ENCODE measurements around the gene MBTPS2. TPM values are rescaled to one million over a fixed set of nuclear protein-coding genes. Genes with fewer than 3 reads are reported as not detected.
"Not testable (repeated sequence)": the region's sequence is repeated elsewhere in the genome, so short reads cannot be mapped to it uniquely, and the experiment has no call there.

The MBTPS2 gene
- total RNA-seq, 2 donors from 2014 or later, result 14.0 to 14.4 TPM

DNA sequence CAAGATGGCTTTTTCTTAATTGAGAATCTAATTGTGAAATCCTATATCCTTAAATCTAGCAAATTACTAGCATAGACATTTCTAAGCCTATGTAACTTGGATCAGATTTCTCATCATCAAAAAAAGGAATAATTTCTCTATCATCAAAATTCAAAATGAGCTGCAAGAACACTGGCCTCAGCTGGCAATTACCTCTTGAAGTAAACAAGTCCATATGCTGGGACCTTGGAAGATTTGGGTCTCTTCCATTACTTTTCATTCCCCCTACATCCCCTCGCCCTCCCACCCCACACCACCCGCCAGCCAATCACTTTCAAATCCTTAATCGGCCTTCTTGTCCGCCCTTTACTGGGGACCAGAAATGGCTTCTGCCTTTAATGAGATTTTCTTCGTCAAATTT is 23.3 kb upstream of the MBTPS2 start:
- 96% methylated on average over 5 of the region's 5 CpGs for WGBS

GRCh38 chrX:21820170-21820569 is 19.2 kb upstream of the MBTPS2 start:
- intact Hi-C loops (cut with DNase I); DNase-seq (ENCODE audit: low spot score): not testable (repeated sequence)
- WGBS, result 100% methylated on average over 1 of the region's 1 CpG

More for the DNA sequence above, 23.3 kb upstream of the MBTPS2 start:
- Histone ChIP-seq H3K27ac (no peak overlapping the region), H3K27me3 (replicated peaks; ENCODE audit: insufficient read depth) (no peaks in the 10 kb centered on the region), H3K4me1 (replicated peaks) (no peaks in the 10 kb centered on the region), H3K9me3 (no peaks in the 10 kb centered on the region), H3K4me3 (no peak overlapping the region), H3K36me3 (no peaks in the 10 kb centered on the region)
- TF ChIP-seq, protein P1, sequence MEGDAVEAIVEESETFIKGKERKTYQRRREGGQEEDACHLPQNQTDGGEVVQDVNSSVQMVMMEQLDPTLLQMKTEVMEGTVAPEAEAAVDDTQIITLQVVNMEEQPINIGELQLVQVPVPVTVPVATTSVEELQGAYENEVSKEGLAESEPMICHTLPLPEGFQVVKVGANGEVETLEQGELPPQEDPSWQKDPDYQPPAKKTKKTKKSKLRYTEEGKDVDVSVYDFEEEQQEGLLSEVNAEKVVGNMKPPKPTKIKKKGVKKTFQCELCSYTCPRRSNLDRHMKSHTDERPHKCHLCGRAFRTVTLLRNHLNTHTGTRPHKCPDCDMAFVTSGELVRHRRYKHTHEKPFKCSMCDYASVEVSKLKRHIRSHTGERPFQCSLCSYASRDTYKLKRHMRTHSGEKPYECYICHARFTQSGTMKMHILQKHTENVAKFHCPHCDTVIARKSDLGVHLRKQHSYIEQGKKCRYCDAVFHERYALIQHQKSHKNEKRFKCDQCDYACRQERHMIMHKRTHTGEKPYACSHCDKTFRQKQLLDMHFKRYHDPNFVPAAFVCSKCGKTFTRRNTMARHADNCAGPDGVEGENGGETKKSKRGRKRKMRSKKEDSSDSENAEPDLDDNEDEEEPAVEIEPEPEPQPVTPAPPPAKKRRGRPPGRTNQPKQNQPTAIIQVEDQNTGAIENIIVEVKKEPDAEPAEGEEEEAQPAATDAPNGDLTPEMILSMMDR (IDR thresholded peaks at IDR 0.05), result no peak
- TF ChIP-seq POLR2AphosphoS5 (IDR thresholded peaks at IDR 0.05) (no peak), POLR2A (IDR thresholded peaks at IDR 0.05) (no peak)
- intact Hi-C loops (cut with DNase I), result no loop called here
- DNase-seq (ENCODE audit: low spot score), result no peak

DNA sequence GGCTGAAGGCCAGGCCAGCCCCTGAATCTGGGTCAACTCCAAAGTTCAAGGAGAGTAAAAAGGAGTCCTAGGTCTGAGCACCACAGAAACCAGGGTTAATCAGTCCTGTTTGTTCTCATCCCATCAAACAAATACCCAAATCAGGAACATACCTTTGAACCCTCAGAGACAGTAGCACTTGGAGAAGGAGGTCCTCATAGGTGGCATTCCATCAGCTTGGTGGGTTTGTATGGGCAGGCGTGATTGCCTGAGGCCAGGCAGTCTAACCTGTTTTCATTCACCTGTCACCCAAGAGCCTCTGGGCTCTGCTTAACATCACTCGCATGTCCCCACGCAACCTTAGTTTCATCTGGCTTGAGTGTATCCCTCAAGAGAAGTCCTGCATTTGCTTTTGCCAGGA is 17.5 kb upstream of the MBTPS2 start:
- TF ChIP-seq POLR2A (IDR thresholded peaks at IDR 0.05), result no peak
- TF ChIP-seq, protein P1 (IDR thresholded peaks at IDR 0.05), result no peak
- no peak for TF ChIP-seq POLR2AphosphoS5 (IDR thresholded peaks at IDR 0.05)
- intact Hi-C loops (cut with DNase I), result no loop called here
- WGBS, result 86% methylated on average over 3 of the region's 3 CpGs
- Histone ChIP-seq H3K4me3 (no peak overlapping the region), H3K27ac (no peak overlapping the region), H3K9me3 (no peaks in the 10 kb centered on the region), H3K36me3 (no peaks in the 10 kb centered on the region), H3K4me1 (replicated peaks) (no peaks in the 10 kb centered on the region), H3K27me3 (replicated peaks; ENCODE audit: insufficient read depth) (no peaks in the 10 kb centered on the region)
- DNase-seq (ENCODE audit: low spot score), result no peak

More at GRCh38 chrX:21820170-21820569, 19.2 kb upstream of the MBTPS2 start:
- not testable (repeated sequence) for H3K9me3 ChIP-seq; H3K4me3 ChIP-seq; H3K27me3 ChIP-seq (replicated peaks; ENCODE audit: insufficient read depth); H3K36me3 ChIP-seq; H3K27ac ChIP-seq; H3K4me1 ChIP-seq (replicated peaks)

GRCh38 chrX:21831496-21831895 is 7.9 kb upstream of the MBTPS2 start:
- H3K4me1 ChIP-seq (replicated peaks), result no peaks in the 10 kb centered on the region
- H3K27ac ChIP-seq, result no peak overlapping the region
- no peak overlapping the region for H3K4me3 ChIP-seq
- no peak for DNase-seq (ENCODE audit: low spot score)
- TF ChIP-seq POLR2A (IDR thresholded peaks at IDR 0.05) (no peak), POLR2AphosphoS5 (IDR thresholded peaks at IDR 0.05) (no peak)
- TF ChIP-seq, protein P1 (IDR thresholded peaks at IDR 0.05), result no peak
- no peaks in the 10 kb centered on the region for H3K9me3 ChIP-seq
- 86% methylated on average over 2 of the region's 2 CpGs for WGBS
- no peaks in the 10 kb centered on the region for H3K27me3 ChIP-seq (replicated peaks; ENCODE audit: insufficient read depth)
- intact Hi-C loops (cut with DNase I), result loop anchor here (10.0 kb wide), 1 partner anchor 1307 kb away; no protein-coding TSS in a partner anchor
- H3K36me3 ChIP-seq, result no peaks in the 10 kb centered on the region

DNA sequence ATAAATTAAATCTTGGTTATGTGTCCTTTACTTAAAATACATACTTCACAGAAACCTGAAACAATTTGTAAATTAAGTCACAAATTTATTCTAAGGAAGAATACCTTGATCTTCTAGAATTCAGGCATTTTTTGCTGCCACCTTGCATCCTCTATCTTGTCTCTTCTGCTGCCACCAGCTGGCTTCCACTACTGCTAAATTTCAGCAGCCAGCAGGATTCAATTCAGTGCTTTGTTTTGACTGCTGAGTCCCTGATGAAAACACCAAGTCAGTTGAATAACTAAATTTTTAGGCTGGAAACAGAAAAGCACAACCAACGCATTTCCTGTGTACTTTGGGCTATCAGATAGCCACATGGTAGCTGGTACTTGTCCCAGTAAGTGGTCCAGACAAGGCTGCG is 2.4 kb upstream of the MBTPS2 start:
- TF ChIP-seq POLR2A (IDR thresholded peaks at IDR 0.05), result no peak
- TF ChIP-seq, protein P1 (IDR thresholded peaks at IDR 0.05), result no peak
- no peak for TF ChIP-seq POLR2AphosphoS5 (IDR thresholded peaks at IDR 0.05)

More for the DNA sequence above, 2.4 kb upstream of the MBTPS2 start:
- intact Hi-C loops (cut with DNase I), result loop anchor here (10.0 kb wide), 1 partner anchor 1312 kb away; no protein-coding TSS in a partner anchor
- H3K4me1 ChIP-seq (replicated peaks), result no peaks in the 10 kb centered on the region
- H3K27ac ChIP-seq, result no peak overlapping the region
- 79% methylated on average over 2 of the region's 2 CpGs for WGBS
- no peak overlapping the region for H3K4me3 ChIP-seq
- no peak for DNase-seq (ENCODE audit: low spot score)
- H3K9me3 ChIP-seq, result no peaks in the 10 kb centered on the region
- no peaks in the 10 kb centered on the region for H3K27me3 ChIP-seq (replicated peaks; ENCODE audit: insufficient read depth)
- no peaks in the 10 kb centered on the region for H3K36me3 ChIP-seq
